Gastrocnemius medialis (tissue), 4 donors: ENCODE data around the gene E2F4. TPM values are rescaled to one million over a fixed set of nuclear protein-coding genes. Genes with fewer than 3 reads are reported as not detected.

Experiments
- ATAC-seq, 2 donors: fragments of 150-250 bp; one replicate each; pipeline ENCODE4 v1.9.1; 2016
- DNase-seq, 2 donors: peaks; one replicate each; pipeline ENCODE4 v3.0.0-alpha.2; 2019
- H3K27ac ChIP-seq, 4 donors: fragments of 200-600 bp; sonication (generic); 1 replicate in 1 of 4; 2 replicates in 3 of 4; pipeline ENCODE4 v1.5.1; 2016 to 2018; ENCODE audit warnings: mild to moderate bottlenecking in 2 of 4, moderate library complexity in 1 of 4
- H3K27me3 ChIP-seq, 3 donors: fragments of 200-600 bp; sonication (generic) in 2 of 3; 1 replicate in 1 of 3; 2 replicates in 2 of 3; pipeline versions ENCODE4 v1.5.1 to v1.6.0; 2016 to 2019; ENCODE audit warnings: mild to moderate bottlenecking in 1 of 3, moderate library complexity in 1 of 3
- H3K36me3 ChIP-seq, 2 donors: fragments of 200-600 bp; sonication (generic) in 1 of 2; one replicate each; pipeline ENCODE4 v1.5.1; 2017 to 2018
- H3K4me1 ChIP-seq, 2 donors: fragments of 200-600 bp; sonication (generic) in 1 of 2; one replicate each; pipeline ENCODE4 v1.5.1; 2016 to 2017; ENCODE audit warnings: mild to moderate bottlenecking in 2 of 2
- H3K4me3 ChIP-seq, 4 donors: fragments of 200-600 bp; sonication (generic) in 3 of 4; 1 replicate in 1 of 4; 2 replicates in 3 of 4; pipeline ENCODE4 v1.5.1; 2016 to 2019; ENCODE audit warnings: mild to moderate bottlenecking in 2 of 4
- H3K9me3 ChIP-seq, 3 donors: fragments of 200-600 bp; sonication (generic) in 2 of 3; 1 replicate in 1 of 3; 2 replicates in 2 of 3; pipeline ENCODE4 v1.5.1; 2016 to 2019
- POLR2A ChIP-seq, 2 donors: fragments of 450-650 bp; IDR thresholded peaks; one replicate each; pipeline ENCODE4 v1.6.1; 2017; ENCODE audit warnings: antibody characterized with exemption in 2 of 2, mild to moderate bottlenecking in 2 of 2, moderate library complexity in 2 of 2
- in situ Hi-C, 4 donors: fragments of 200-750 bp; cut with MboI; loops; one replicate each; pipeline versions ENCODE4 v1.15.0 to v1.8.0; 2017; ENCODE audit warnings: low sequenced_read_pairs in 4 of 4
- intact Hi-C: fragments of 100-400 bp; cut with DNase I; formaldehyde crosslinking; loops from one replicate; pipeline ENCODE4 v1.15.1; 2023; ENCODE audit warnings: low total_unique reads
- total RNA-seq, 4 donors: library from RNA; depleted of rRNA; stranded (reverse); fragments of >200 nt; gene quantifications; one replicate each; pipeline versions ENCODE4 v1.1.0 to v1.2.3, GENCODE V29; 2016
- TF ChIP-seq, protein P1 (sequence below), 5 experiments: fragments of 450-650 bp in 3 of 5; fragments of 200-600 bp in 2 of 5; sonication (generic) in 2 of 5; IDR thresholded peaks in 4 of 5; conservative IDR thresholded peaks in 1 of 5; 1 replicate in 4 of 5; 2 replicates in 1 of 5; pipeline ENCODE4 v1.5.1; 2016 to 2019; ENCODE audit warnings: antibody characterized with exemption in 5 of 5, mild to moderate bottlenecking in 3 of 5, moderate library complexity in 3 of 5

Gene E2F4
- total RNA-seq, 4 donors from 2014 or later: 67.8 to 114 (median 96.5) TPM

DNA sequence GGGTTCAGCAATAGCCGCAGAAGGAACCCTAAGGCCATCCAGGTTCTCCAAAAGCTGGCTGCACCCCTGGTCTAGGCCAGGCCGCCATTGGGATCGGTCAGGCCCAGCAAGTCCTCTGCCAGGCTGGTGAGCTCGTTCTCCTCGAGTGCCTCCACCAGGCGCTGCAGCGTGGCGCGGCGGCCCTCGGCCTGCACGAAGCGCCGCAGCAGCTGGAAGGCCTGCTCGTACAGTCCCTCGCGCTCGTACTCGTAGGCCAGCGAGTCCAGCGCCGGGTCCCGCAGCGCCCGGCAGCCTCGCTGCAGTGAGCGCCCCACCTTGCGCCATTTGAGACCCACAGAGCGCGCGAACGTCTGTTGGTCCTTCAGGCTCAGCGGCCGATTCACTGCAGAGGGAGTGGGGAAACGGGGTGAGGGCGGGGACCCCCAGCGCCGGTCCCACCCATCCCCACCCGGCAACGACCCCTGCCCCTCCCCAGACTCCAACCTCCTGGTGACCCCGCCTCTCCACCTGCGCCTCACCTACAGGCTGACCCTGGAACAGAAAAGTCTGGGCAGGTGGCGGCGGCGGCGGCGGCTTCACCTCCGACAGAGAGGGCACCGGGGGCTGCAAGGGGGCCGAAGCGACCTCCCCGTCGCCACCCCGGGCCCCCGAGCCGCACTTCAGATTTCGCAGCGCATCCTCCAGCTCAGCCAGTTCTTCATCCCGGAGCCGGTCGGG is 37.2 kb upstream of the E2F4 start:
- Histone ChIP-seq H3K4me1 (peaks cover 15 to 26% of the 10 kb centered on the region in 2 donors), H3K4me3 (peak overlapping the region in 2 of 4 donors; percentile 27 to 43), H3K27me3 (peaks cover 3 to 10% (median 4%) of the 10 kb centered on the region in 3 donors), H3K27ac (no peak overlapping the region), H3K9me3 (no peaks in the 10 kb centered on the region), H3K36me3 (no peaks in the 10 kb centered on the region)
- ATAC-seq (no peak), DNase-seq (no peak)
- in situ Hi-C loops: loop anchor here (5.0 to 10.0 kb wide), 4 partner anchors 140 to 190 kb away; partner anchors contain the start of gene CES3 (in 1 of the 4)
- no peak for TF ChIP-seq POLR2A (IDR thresholded peaks at IDR 0.05)
- TF ChIP-seq, protein P1, sequence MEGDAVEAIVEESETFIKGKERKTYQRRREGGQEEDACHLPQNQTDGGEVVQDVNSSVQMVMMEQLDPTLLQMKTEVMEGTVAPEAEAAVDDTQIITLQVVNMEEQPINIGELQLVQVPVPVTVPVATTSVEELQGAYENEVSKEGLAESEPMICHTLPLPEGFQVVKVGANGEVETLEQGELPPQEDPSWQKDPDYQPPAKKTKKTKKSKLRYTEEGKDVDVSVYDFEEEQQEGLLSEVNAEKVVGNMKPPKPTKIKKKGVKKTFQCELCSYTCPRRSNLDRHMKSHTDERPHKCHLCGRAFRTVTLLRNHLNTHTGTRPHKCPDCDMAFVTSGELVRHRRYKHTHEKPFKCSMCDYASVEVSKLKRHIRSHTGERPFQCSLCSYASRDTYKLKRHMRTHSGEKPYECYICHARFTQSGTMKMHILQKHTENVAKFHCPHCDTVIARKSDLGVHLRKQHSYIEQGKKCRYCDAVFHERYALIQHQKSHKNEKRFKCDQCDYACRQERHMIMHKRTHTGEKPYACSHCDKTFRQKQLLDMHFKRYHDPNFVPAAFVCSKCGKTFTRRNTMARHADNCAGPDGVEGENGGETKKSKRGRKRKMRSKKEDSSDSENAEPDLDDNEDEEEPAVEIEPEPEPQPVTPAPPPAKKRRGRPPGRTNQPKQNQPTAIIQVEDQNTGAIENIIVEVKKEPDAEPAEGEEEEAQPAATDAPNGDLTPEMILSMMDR (IDR thresholded peaks at IDR 0.05 in 4 of 5, conservative IDR thresholded peaks at IDR 0.05 in 1 of 5): no peak
- intact Hi-C loops: loop anchor here (1.0 to 2.0 kb wide), 5 partner anchors 44 to 260 kb away; no protein-coding TSS in a partner anchor

DNA sequence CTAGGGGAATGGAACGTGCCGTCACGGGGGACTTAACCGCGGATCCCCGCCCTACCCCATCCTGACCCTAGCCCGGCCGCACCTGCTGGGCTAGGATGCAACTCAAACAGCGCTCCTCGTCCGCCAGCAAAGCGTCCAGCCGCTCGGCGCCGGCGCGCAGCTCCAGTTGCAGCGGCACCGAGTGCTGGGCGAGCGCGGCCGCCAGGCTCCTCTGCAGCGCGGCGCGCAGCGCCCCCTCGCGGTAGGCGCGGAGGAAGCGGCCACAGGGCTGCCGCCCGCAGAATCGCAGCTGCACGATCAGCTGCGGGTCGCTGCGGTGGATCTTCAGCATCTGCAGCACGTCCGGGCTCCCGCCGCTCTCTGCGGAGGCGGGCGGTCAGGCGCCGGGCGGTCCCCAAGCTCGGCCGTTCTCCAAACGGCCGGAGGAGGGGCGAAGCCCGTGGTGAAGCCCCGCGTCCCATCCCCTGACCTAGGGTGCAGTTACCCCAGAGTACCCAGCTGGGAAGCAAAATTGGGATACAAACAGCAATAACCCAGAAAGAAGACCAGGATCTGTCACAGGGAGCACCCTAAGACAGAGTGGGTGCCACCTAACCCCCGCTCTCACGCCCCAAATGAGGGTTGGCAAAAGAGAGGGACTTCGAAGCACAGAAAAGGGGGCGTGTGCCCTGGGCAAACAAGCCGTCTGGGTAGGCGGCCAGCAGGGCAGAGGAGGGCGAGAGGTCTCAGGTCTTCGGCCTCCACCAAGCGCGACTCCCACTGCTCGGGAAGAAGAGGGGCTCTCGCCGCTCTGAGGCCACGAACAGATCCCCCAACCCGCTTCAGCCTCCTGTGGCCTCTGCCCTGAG is 36.4 kb upstream of the E2F4 start:
- peaks cover 15 to 23% of the 10 kb centered on the region in 2 donors for H3K4me1 ChIP-seq
- no peak overlapping the region for H3K27ac ChIP-seq
- no peaks in the 10 kb centered on the region for H3K36me3 ChIP-seq
- ATAC-seq: peak; percentile 27 to 45
- no peaks in the 10 kb centered on the region for H3K9me3 ChIP-seq
- peaks cover 3 to 4% (median 3%) of the 10 kb centered on the region in 3 donors for H3K27me3 ChIP-seq
- DNase-seq: peak in 1 of 2 donors; percentile 75
- TF ChIP-seq, protein P1 (IDR thresholded peaks at IDR 0.05 in 4 of 5, conservative IDR thresholded peaks at IDR 0.05 in 1 of 5): peak; percentile 81 to 100 (median 98)
- no peak for TF ChIP-seq POLR2A (IDR thresholded peaks at IDR 0.05)
- H3K4me3 ChIP-seq: peak overlapping the region in 2 of 4 donors; percentile 27 to 43
- intact Hi-C loops: loop anchor here (1.0 to 2.0 kb wide), 5 partner anchors 45 to 261 kb away; no protein-coding TSS in a partner anchor
- in situ Hi-C loops: loop anchor here (5.0 to 10.0 kb wide), 4 partner anchors 141 to 191 kb away; partner anchors contain the start of gene CES3 (in 1 of the 4)

DNA sequence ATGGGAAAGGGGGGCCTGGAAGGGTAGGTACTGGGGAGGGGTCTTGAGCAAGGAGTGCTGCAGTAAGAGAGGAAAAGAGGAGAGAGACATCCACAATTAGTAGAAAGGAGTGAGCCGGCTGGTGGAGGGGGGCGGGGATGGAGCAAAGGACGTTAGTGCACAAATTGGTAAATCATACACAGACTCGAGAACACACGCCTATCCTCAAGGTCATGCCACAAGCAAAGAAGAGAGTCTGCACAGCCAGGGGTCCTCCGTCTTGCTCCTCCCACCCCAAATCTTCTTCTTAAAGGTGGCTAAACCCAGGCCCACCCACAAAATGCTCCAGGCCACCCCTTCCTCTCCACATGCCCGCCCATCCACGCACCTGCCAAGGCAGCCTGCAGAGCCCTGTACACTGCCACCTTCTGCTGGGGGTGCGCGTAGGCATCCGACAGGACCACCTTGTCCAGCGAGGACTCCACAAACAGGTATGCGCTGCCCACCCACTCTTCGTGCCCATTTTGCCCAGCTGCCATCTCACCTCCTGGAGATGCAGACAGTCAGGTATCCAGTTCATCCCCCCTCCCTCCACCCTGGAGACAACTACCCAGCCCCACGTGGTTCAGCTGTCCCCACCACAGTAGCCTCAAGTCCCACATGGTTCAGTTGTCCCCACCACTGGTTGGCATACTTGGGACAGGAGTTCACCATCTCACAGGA is 35.7 kb upstream of the E2F4 start:
- peaks cover 18 to 19% of the 10 kb centered on the region in 2 donors for H3K4me1 ChIP-seq
- intact Hi-C loops (no loop called here), in situ Hi-C loops (loop anchor here (5.0 to 10.0 kb wide), 4 partner anchors 141 to 191 kb away; partner anchors contain the start of gene CES3 (in 1 of the 4))
- ATAC-seq: no peak
- TF ChIP-seq, protein P1 (IDR thresholded peaks at IDR 0.05 in 4 of 5, conservative IDR thresholded peaks at IDR 0.05 in 1 of 5): no peak
- no peak for TF ChIP-seq POLR2A (IDR thresholded peaks at IDR 0.05)
- H3K27me3 ChIP-seq: no peaks in the 10 kb centered on the region
- H3K27ac ChIP-seq: no peak overlapping the region
- H3K9me3 ChIP-seq: no peaks in the 10 kb centered on the region
- H3K4me3 ChIP-seq: no peak overlapping the region
- no peak for DNase-seq
- no peaks in the 10 kb centered on the region for H3K36me3 ChIP-seq

DNA sequence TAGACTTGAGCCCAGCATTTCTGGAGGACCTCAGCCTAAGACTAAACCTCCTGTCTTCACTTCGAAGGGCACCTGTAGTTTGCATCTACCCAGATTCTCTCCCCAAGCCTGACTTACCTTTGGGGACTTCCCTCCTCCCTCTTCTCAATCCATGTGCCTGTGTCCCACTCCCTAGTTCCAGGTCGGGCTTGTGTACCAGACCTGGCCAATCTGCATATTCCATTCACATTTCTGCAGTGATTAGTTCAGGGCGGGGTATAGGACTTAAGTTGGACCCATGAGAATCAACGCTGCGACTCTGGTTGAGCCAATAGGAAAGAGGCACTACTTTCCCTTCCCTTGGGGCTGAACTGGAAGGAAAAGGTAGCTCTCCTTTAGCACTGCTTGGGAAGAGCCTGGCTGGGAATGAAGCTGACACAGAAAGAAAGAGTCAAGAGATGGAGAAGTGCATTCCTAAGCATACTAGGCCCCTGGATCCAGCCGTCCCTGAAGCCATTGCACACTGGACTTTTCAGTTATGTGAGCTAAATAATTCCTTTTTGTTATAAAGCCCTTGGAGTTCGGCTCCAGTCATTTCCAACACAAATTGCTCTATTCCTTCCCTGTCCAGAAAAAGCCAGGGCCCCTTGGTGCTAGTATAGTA is 34.7 kb upstream of the E2F4 start:
- no peaks in the 10 kb centered on the region for H3K36me3 ChIP-seq
- H3K4me3 ChIP-seq: no peak overlapping the region
- intact Hi-C loops: no loop called here
- in situ Hi-C loops: loop anchor here (5.0 to 10.0 kb wide), 4 partner anchors 142 to 192 kb away; partner anchors contain the start of gene CES3 (in 1 of the 4)
- no peak for TF ChIP-seq POLR2A (IDR thresholded peaks at IDR 0.05)
- TF ChIP-seq, protein P1 (IDR thresholded peaks at IDR 0.05 in 4 of 5, conservative IDR thresholded peaks at IDR 0.05 in 1 of 5): no peak
- DNase-seq (no peak), ATAC-seq (no peak)
- no peaks in the 10 kb centered on the region for H3K27me3 ChIP-seq
- peaks cover 20 to 27% of the 10 kb centered on the region in 2 donors for H3K4me1 ChIP-seq
- H3K9me3 ChIP-seq: no peaks in the 10 kb centered on the region
- H3K27ac ChIP-seq: no peak overlapping the region
